ENCODE measurements around the gene GFPT2. TPM values are rescaled to one million over a fixed set of nuclear protein-coding genes. Genes with fewer than 3 reads are reported as not detected.

Gene GFPT2
- total RNA-seq: 0.60 and 0.68 TPM in 2 replicates

GRCh38 chr5:180353048-180353979, at the start of gene GFPT2:
Gene GFPT2 (minus strand): TSS chr5:180353336. CDS start chr5:180353217, 119 bp downstream.
- peak; percentile 75 for DNase-seq

- DNase-seq: no peak
Observed at GRCh38 chr5:180402716-180403115, 49.6 kb upstream of the GFPT2 start.

GRCh38 chr5:180401229-180401907, 48.2 kb upstream of the GFPT2 start:
- DNase-seq: no peak

GRCh38 chr5:180400416-180400815, 47.3 kb upstream of the GFPT2 start:
- DNase-seq: no peak

- no peak for DNase-seq
Observed at GRCh38 chr5:180399401-180400215, 46.5 kb upstream of the GFPT2 start.

GRCh38 chr5:180396926-180397325, 43.8 kb upstream of the GFPT2 start:
- DNase-seq: no peak

GRCh38 chr5:180395540-180396274, 42.6 kb upstream of the GFPT2 start:
- DNase-seq: no peak

GRCh38 chr5:180394031-180394636, 41.0 kb upstream of the GFPT2 start:
- DNase-seq: no peak

- no peak for DNase-seq
Observed at GRCh38 chr5:180391276-180391675, 38.1 kb upstream of the GFPT2 start.

- no peak for DNase-seq
Observed at GRCh38 chr5:180390441-180391190, 37.5 kb upstream of the GFPT2 start.

- peak; percentile 7 for DNase-seq
Observed at GRCh38 chr5:180389252-180390101, 36.3 kb upstream of the GFPT2 start.

GRCh38 chr5:180387798-180388197, 34.7 kb upstream of the GFPT2 start:
- DNase-seq: no peak

GRCh38 chr5:180382926-180383325, 29.8 kb upstream of the GFPT2 start:
- DNase-seq: no peak

- DNase-seq: no peak
Observed at GRCh38 chr5:180381851-180382480, 28.8 kb upstream of the GFPT2 start.

GRCh38 chr5:180381428-180381827, 28.3 kb upstream of the GFPT2 start:
- no peak for DNase-seq

GRCh38 chr5:180380856-180381255, 27.7 kb upstream of the GFPT2 start:
- no peak for DNase-seq

GRCh38 chr5:180380441-180380840, 27.3 kb upstream of the GFPT2 start:
- no peak for DNase-seq

GRCh38 chr5:180379355-180380070, 26.4 kb upstream of the GFPT2 start:
- DNase-seq: no peak

All from dermis blood vessel endothelial cell (primary cell).